GM19328 (cell line): ENCODE measurements around the gene IGLL1.
"Not testable (repeated sequence)": the region's sequence is repeated elsewhere in the genome, so short reads cannot be mapped to it uniquely, and the experiment has no call there.

ENCODE experiments used
- ATAC-seq: cut with Tn5 transposase; IDR thresholded peaks from one replicate; pipeline ENCODE4 v1.9.1; 2021; ENCODE audit warnings: mild to moderate bottlenecking, moderate library complexity; ENCODE audit not compliant: unreplicated experiment

The IGLL1 gene

DNA sequence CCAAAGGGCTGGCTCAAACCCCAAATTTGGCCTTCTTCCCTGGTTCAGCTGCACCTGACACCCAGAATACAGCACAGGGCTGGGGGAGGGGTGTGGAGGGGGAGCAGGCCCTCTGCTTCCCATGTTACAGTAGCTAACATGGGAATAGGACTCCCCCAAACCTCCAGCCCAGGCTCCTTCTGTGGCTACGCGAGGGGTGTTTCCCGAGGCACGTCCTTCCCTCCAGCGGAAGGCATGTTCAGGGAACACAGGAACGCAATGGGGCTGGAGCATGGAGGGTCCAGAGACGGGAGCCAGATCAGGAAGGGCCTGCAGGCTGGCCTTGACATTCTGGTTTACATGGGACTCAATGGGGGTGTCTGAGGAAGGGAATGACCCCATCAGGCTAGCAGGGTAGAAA lies 11.8 kb upstream of the IGLL1 start:
- ATAC-seq = no peak

DNA sequence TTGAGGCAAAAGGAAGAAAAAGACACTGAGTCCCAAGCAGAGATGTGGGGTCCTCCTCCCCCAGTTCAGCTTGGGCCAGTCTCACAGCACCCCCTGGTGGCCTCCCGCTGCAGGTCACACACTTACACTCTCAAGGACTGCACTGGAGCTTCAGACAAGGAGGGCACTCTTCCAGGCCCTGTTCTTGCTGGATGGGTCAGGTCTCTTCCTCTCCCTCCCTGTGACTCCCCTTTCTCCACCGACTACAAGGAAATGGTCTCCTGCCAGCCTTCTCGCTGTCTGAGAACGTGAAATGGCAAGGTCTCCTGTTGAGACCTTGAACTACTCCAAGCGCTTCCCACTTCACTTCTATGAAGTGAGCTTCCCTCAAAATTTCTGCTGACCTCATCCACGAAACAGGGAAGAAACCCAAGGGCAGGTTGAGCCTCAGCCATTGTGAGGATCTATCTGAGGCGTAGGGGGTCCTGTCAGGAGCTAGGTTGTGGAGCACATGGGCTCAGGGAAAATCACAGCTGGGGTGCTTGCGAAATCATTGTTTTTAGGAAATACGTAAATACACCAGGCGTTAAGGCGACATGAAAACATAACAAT lies 11.2 kb upstream of the IGLL1 start:
- no peak for ATAC-seq

DNA sequence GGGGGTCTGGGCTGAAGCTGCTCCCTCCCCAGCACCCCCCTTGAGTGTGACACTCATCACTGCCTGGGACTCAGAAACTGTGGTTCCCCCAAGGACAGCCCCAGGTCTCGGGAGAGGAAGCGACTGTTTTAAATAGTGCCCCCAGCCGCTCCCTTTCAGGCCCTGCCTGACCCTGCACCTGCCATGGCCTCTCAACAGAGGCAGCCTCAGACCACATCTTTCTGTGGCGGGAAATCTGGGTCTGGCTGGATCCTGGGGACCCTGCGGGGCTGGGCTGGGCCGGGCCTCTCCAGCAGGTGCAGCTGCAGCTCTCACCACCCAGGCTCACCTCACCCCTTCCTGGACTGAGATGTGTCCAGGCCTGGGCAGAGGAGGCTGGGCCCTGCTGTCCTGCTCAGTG lies 3.7 kb upstream of the IGLL1 start:
- ATAC-seq = no peak

DNA sequence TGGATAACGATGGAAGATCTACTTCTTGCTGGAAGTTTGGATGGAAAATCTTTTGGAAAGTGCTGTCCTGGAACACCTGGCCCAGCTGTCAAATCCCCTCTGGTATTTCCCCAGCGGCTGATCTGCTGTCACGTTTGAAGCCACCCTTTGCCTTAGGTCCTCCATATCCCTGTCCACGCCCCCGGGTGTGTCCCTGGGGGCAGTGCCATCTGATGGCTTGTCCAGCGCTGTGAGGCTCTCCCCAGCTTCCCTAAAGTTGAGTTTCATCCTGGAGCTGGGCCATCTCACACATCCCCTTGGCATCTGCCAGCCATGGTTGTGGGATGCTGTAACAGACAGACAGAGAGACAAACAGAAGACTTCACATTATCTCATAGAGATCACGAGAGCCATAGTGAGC lies 3.1 kb upstream of the IGLL1 start:
- ATAC-seq = no peak

DNA sequence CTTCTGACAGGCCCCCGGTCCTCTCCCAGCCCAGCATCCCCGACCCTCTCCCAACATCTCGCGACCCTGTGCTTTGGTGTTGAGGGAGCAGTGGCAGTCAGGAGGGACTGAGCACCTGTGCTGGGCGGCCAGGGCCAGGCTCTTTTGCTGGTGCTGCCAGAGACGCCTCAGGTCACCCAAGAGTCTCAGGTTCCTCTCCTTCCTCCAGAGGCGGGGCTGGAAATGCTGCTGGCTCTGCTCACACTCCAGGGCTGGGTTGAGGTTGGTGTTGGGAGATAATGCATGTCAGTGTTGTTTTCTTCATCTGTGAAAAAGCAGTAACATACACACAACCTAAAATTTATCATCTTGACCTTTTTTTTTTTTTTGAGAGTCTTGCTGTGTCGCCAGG lies 1.2 kb upstream of the IGLL1 start:
- no peak for ATAC-seq

DNA sequence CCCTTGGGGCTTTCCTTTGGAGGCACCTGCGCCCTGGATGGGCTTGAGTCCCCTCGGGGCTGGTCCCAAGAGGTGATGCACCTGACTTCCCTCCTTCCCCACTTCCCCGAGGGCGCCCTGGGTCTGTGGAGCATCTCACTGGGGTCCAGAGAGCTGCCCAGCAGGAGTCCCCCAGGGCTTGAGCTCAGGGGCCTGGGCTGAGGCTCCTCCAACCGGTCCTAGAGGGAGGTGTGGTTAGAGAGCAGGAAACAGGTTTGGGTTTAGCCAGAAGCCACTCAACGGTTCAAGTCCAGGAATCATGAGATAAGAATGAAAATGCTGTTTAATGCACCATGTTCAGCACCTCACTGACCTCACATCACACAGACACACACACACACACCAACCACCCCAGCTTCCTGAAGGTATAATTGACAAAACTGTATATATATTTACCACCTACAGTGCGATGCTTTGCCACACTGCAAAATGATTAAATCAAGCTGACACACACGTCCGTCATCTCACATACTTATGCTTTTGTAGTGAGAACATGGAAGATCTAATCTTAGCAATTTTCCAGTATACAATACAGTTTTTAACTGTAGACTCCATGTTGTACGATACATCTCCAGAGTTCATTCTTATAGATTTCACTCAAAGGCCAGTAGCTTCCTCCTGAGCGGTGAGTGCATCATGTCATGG lies 628 bp upstream of the IGLL1 start:
- ATAC-seq = no peak

DNA sequence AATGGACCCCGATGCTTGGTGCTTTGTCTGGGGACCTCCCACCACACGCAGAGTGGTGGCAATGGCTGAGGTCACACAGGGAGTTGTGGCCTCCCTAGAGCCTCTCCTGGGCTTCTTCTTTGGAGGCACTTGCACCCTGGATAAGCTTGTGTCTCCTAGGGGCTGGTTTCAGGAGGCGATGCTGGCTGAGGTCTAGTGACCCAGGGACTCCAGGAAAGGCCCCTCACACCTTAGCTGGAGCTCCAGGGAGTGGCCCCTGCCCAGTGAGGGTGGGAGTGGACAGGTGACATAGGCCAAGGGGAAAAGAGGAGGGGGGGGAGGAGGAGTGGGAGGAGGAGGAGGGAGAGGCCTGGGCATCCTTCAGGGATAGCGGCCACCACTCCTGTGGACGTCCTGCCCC lies 810 bp downstream of the IGLL1 start:
- no peak for ATAC-seq

DNA sequence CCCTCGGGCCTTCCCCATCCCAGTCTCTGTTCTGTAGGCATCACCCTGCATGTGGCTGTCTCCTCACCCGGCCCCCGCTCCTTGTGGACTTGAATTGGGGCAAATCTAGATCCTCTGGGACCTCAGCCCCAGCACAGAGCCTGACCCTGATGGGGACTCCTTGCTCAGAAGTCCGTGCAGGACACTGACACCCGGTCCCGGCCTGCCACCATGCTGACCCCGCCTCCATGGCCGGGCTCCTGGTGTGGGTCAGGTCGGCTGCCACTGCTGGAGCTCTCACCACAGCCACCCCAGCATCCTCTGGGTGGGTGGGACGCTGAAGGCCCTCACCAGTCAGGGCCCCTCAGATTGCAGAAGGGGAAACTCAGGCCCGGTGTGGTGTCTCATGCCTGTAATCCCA lies 1.8 kb downstream of the IGLL1 start:
- no peak for ATAC-seq

DNA sequence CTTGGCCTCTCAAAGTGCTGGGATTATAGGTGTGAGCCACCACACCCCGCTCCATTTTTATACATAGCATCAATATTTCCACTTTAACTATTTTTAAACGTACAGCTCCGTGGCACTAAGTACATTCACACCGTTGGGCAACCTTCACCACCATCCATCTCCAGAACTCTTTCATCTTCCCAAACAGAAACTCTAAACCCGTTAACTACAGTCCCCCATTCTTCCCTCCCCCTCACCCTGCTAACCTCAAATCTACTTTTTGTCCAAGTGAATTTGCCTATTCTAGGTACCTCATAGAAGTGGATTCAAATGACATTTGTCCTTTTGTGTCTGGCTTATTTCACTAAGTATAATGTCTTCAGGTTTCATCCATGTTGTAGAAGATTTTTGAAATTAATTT lies 3.4 kb downstream of the IGLL1 start:
- no peak for ATAC-seq

DNA sequence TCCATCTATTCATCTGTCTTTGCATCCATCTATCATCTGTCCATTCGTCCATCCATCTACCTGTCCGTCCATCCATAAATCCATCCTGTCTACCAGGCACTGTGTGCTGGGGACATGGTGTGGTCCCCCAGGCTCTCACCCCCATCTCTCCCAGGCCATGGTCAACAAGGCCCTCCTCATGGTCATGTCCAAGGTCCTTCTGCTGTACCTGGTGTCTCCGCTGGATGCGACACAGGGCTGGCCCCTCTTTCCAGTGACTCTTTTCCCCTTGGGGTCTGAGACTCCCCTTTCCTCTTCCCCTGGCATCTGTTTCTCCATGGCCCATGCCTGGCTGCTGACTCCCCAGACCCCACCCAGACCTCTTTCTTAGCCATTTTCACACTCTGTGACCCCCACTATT lies 4.5 kb downstream of the IGLL1 start:
- ATAC-seq = no peak

DNA sequence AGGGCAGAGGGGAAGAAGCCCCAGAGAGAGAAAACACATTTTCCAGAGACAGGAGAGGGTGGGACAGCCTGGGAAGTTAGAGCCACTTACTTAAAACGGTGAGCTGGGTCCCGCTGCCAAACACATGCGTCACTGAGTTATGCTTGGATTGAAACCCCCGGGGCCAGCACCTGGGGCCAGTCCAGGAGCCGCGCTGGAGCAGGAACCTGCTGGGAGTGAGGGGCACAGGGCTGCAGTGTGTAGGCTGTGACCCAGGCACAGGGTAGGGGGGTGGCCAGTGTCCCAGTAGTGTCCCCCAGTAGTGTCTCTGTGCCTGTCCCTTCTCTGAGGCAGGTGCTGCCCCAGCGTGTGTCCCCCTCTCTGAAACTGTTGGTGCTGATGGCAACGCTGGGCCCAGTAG lies 5.2 kb downstream of the IGLL1 start:
- ATAC-seq = no peak

DNA sequence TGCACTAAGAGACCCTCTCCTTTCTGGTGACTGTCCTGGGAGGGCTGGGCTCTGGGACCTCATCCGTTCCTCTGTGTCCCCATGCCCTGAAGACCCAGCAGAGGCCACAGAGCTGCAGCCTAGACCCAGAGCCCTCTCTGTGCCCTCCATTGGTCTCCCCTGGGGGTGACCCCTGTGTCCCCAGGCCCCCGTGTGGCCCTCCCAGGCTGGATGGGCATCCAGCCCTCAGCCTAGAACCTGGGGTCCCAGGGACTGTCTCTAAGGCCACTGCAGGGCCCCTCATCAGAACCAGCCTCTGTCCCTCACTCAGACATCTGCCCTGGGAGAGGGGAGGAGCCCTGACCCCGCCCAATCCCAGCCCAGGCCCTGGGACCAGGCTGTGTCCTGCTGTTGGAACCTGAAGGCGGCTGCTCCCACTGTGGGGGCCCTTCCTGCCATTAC lies 5.7 kb downstream of the IGLL1 start:
- no peak for ATAC-seq

DNA sequence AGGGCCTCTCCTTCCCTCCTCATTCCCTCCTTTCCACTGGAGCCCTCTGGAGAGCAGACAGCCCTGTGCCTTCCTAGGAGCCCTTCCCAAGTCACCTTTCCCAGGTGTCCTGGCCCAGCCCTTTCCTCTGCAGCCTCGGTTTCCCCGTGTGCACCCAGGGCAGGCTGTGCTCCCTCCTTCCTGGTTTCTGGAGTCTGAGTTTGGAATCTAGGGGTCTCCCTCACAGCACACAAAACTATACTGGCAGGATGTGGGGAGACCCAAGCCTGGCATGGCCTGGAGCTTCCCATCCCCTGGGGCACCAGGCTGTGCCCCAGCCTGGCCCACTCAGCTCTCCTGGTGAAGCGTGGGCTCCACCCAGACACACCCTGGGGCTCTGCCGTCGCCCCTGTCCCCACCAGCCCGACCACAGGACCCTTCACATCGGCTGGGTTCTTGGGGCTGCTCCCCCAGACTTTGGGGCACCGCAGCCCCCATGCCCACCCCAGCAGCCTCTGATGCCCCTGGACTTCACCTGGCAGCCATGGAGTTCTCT lies 6.3 kb downstream of the IGLL1 start:
- not testable (repeated sequence) for ATAC-seq

DNA sequence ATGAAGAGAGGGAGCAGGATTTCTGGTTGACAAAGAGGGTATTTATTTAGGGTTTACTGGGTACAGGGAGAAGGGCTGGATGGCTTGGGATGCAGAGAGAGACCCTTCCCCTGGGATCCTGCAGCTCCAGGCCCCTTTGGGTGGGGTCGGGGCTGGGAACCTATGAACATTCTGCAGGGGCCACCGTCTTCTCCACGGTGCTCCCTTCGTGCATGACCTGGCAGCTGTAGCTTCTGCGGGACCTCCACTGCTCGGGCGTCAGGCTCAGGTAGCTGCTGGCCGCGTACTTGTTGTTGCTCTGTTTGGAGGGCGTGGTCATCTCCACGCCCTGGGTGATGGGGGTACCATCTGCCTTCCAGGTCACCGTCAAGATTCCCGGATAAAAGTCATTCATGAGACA lies 7.0 kb downstream of the IGLL1 start:
- not testable (repeated sequence) for ATAC-seq

DNA sequence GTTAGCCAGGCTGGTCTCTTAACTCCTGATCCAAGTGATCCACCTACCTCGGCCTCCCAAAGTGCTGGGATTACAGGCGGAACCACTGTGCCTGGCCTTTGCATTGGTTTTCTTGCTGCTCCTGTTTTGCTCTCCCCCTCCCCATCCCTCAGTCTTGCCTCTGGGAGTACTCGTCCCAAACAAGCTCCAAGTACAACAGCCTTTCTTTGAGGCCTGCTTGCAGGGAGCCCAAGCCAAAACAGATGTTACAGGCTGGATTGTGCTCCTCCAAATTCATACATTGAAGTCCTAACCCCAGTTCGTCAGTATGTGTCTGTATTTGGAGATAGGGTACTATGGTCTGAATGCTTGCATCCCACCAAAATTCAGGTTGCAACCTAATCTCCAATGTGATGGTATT lies 8.6 kb downstream of the IGLL1 start:
- no peak for ATAC-seq

DNA sequence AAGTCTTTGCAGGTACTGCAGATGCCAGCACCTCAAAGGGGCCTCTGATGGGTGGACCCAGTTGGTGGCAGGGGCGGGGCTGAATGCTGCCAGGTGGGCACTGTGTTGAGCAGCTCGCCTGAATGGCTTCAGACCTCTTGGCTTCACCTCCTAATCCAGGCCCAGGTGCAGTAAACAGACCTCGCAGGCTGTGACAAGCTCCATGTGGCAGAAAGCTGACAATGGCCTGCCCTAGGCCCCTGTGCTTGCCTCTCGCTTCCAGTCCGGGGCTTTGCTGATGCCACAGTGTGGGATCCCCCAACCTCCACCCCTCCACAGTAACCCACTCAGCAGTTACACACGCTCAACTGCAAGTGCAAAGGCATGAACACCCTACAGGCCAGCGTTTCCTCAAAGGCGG lies 9.4 kb downstream of the IGLL1 start:
- no peak for ATAC-seq

DNA sequence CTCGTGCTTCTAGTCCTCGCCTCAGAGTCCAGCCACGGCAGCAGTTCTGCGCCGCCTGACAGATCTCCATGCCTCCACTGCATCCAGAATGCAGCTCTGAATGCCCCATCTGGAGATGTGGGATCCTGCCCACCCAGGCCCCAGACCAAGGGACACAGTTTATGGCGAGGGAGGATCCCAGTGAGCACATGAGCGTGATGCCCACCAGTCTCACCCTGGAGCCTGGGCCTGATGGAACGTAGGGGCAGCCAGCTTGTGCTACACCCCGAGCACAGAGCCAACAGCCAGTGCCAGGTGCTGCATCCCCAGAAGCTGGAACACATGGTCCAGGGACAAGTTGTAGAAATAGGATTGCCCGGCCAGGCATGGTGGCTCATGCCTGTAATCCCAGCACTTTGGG lies 10.4 kb downstream of the IGLL1 start:
- ATAC-seq = no peak

DNA sequence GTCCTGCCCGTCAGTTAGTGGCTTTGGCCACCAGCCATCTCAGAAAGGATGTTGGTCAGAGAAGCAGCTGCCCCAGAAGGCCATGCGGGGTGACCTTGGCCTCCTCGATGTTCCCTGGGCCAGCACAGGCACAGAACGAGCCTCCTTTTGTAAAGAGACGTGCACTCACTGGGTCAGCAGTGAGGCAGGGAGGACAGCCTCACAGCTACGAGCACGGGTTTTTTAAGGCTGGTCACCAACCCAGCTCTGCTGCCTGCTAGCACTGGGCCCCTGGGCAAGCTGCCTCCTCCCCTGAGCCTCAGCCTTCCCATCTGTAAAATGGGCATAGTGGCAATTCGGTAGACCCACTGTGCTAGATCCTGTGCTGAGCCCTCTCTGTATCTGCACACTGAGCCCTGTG lies 10.8 kb downstream of the IGLL1 start:
- ATAC-seq = no peak

DNA sequence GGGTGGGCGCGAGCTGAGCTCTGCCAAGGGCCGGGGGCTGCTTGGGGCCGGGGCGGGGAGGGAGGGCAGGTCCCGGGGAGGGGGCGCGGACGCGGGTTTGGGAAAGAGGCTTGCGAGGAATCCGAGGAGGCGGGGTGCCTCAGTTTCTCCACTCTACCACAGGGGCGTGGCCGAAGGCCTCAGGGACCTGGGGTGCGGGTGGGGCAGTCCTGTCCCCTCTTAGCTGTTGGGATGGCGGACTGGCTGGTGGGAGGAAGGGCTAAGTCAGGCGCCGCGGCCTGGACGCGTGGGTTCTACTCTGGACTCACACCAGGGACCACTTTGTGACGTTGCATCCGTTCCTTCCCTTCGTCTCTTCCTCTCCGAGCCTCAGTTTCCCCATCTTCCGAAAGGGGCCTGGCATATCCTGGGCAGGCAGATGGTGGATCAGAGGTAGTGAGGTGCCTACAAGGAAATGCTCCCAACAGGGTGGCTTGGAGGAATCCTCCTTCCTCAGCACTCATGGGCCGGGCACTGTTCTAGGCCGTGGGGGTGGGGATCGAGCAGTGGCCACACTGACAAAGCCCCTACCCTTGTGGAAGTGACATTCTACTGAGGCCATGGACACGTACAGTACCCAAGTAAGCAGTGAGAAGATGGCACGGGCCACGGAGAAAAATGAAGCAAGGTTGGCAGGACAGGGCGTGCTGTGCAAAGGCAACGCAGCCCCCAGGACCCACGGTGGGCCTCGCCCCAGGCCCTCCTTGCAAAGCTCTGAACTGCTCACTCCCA lies 13.2 kb downstream of the IGLL1 start:
- no peak for ATAC-seq

DNA sequence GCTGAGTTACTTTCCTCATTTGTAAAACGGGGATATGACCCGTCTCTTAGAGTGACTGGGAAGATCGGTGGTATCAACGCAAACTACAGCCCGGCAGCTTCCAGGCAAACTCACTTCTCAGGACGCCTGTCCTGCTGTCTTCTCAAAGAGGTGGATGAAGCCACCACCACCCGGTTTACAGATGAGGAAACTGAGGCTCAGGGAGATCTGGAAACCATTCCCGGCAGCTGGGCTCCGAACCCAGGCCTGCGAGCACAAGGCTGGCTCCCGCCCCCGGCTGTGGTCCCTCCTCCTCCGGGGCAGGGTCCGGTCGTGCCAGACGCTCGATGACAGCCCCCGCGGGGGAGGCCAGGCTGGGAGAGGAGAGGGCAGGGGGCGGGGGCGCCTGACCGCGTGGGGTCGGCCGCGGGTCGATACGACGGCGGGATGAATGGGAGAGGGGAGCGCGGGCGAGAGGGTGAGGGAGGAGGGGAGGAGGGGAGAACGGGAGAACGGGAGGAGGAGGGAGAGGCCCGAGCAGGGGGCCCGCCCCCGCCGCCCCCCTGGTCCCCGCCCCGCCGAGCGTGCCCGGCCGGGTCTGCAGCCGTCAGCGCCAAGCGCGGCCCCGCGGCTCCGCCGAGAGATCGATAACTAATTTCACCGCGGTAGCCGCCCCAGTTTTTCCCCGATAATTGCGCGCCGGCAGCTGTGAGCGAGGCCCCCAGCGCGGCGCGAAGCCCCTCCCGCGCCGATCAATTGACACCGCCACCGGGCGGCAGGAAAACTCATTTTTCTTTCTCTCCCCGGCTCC lies 14.0 kb downstream of the IGLL1 start:
- no peak for ATAC-seq

DNA sequence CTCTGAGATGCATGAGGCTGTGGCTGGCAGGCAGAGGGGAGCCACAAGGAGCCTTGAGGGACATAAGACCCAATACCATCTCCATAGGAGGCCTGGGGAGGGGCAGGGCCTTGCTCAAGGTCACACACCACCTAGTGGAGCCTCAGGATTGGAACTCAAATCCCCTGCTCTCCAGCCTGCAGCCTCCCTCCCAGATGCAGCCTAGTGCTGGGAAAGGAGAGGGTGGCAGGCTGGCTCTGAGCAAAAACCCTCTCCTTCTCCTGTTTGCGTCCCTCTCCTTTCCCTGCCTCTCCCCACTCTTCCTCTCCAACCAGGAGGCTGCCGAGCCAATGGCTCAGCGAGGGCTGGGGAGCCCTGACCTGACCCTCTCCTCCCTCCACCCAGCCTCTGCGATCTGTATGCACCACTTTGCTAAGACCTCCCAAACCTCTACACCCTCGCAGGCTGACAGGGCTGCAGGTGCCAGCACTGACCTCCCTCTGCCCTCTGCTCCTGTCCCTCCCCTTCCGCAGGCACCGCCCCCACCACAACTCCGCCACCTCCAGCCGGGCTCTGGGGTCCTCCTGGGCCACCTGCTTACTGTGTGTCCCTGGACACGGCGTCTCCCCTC lies 14.7 kb downstream of the IGLL1 start:
- no peak for ATAC-seq
